ENCODE measurements around the gene CLIC6.

DNA sequence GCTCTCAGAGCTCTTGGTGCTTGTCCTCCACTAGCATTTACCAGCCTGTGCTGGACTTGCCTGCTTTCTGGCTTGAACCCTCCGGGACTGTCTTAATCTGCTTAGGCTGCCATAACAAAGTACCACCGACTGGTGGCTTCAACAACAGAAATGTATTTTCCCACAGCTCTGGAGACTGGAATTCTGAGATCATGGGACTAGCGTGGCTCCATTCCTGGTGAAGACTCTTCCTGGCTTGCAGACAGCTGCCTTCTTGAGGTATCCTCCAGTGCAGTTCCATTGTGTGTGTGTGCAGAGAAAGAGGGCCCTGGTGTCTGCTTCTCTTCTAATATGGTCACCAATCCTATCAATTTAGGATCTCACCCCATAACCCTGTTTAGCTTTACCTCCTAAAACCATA, 31.8 kb upstream of the CLIC6 start:
- TF ChIP-seq, protein P1, sequence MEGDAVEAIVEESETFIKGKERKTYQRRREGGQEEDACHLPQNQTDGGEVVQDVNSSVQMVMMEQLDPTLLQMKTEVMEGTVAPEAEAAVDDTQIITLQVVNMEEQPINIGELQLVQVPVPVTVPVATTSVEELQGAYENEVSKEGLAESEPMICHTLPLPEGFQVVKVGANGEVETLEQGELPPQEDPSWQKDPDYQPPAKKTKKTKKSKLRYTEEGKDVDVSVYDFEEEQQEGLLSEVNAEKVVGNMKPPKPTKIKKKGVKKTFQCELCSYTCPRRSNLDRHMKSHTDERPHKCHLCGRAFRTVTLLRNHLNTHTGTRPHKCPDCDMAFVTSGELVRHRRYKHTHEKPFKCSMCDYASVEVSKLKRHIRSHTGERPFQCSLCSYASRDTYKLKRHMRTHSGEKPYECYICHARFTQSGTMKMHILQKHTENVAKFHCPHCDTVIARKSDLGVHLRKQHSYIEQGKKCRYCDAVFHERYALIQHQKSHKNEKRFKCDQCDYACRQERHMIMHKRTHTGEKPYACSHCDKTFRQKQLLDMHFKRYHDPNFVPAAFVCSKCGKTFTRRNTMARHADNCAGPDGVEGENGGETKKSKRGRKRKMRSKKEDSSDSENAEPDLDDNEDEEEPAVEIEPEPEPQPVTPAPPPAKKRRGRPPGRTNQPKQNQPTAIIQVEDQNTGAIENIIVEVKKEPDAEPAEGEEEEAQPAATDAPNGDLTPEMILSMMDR (IDR thresholded peaks at IDR 0.05; ENCODE audit: low read length), result no peak
- TF ChIP-seq EZH2phosphoT487 (IDR thresholded peaks at IDR 0.05; ENCODE audit: low read length) (no peak), EZH2 (optimal IDR thresholded peaks at IDR 0.05; ENCODE audit: low read depth, low read length) (no peak)
